ENCODE measurements around the gene CDKAL1. TPM values are rescaled to one million over a fixed set of nuclear protein-coding genes. Genes with fewer than 3 reads are reported as not detected.

CDKAL1 gene
- total and polyA plus RNA-seq, 9 of the 15 experiments (the other 6 are each of a cell fraction or from before 2014, with no cell fraction given), result 11.2 to 36.3 (median 20.1) TPM

GRCh38 chr6:20692023-20692422 is 157.8 kb downstream of the CDKAL1 start:
- Histone ChIP-seq H3K9ac (ENCODE audit: insufficient read depth in 1 of 2, low read depth in 2 of 2, low read length in 2 of 2) (no peak overlapping the region), H3K27me3 (ENCODE audit: control insufficient read depth in 2 of 2, insufficient read depth in 2 of 2, low read length in 2 of 2) (no peaks in the 10 kb centered on the region), H3K9me1 (ENCODE audit: control insufficient read depth, insufficient read depth, low read length) (no peaks in the 10 kb centered on the region), H4K20me1 (replicated peaks; ENCODE audit: control insufficient read depth, insufficient read depth, low read length) (0 out of 2 replicates have a peak, but pooled peaks cover 8% of the 10 kb centered on the region), H3K36me3 (ENCODE audit: control insufficient read depth, insufficient read depth, low read length) (no peaks in the 10 kb centered on the region), H3K27ac (ENCODE audit: extremely low read depth, low read depth, low read length) (no peak overlapping the region), H3K9me3 (replicated peaks; ENCODE audit: control insufficient read depth, insufficient read depth, low read depth, low read length) (no peaks in the 10 kb centered on the region), H3K79me2 (ENCODE audit: control insufficient read depth, insufficient read depth, low read length) (peaks cover 14% of the 10 kb centered on the region), H3K4me2 (ENCODE audit: insufficient read depth, low read length) (no peak overlapping the region), H3K4me3 (no peak overlapping the region), H2AFZ (ENCODE audit: low read depth, low read length) (no peak overlapping the region), H3K4me1 (replicated peaks in 1 of 2; ENCODE audit: control insufficient read depth in 2 of 2, insufficient read depth in 2 of 2, low read length in 2 of 2) (peaks cover 5 to 9% of the 10 kb centered on the region in 2 experiments; a peak in 3 of 5 replicates)
- DNase-seq (ENCODE audit: extremely low read depth in 1 of 4, low spot score in 3 of 4) (no peak), ATAC-seq (no peak), FAIRE-seq (no peak)
- ChIA-PET POLR2A (interaction anchor here (0.8 kb wide), 1 partner anchor 63 kb away, joined by 3 read pairs; no protein-coding TSS in a partner anchor), CTCF (ENCODE audit: low intra/inter-chr PET ratio) (no interaction called here)
- BruUV-seq (replicated peaks), result no TSS peak
- TF ChIP-seq PRDM10 (IDR thresholded peaks at IDR 0.05; ENCODE audit: partially characterized antibody), result no peak
- TF ChIP-seq CREB3L1 (IDR thresholded peaks at IDR 0.05; ENCODE audit: borderline replicate concordance, low read depth), result no peak
- TF ChIP-seq TCFL5 (CRISPR knock-in tag; conservative IDR thresholded peaks at IDR 0.05), result no peak
- no peak for TF ChIP-seq DMBX1 (CRISPR knock-in tag; IDR thresholded peaks at IDR 0.05; ENCODE audit: borderline replicate concordance)
- no peak for TF ChIP-seq SFPQ (IDR thresholded peaks at IDR 0.05; ENCODE audit: low read depth, low read length)
- TF ChIP-seq ZNF23 (CRISPR knock-in tag; IDR thresholded peaks at IDR 0.05), result no peak
- no peak for TF ChIP-seq TEAD2 (tag; IDR thresholded peaks at IDR 0.05)
- no peak for TF ChIP-seq TGIF2 (CRISPR knock-in tag; IDR thresholded peaks at IDR 0.05)
- no peak for TF ChIP-seq THRB (CRISPR knock-in tag; conservative IDR thresholded peaks at IDR 0.05)
- no peak for TF ChIP-seq FOXK1 (CRISPR knock-in tag; IDR thresholded peaks at IDR 0.05; ENCODE audit: borderline replicate concordance)
- TF ChIP-seq SAFB (IDR thresholded peaks at IDR 0.05; ENCODE audit: borderline replicate concordance, low read depth, low read length), result no peak
- TF ChIP-seq ZKSCAN1 (IDR thresholded peaks at IDR 0.05; ENCODE audit: low read depth, low read length), result no peak
- no peak for TF ChIP-seq L3MBTL2 (IDR thresholded peaks at IDR 0.05)
- in situ Hi-C loops (cut with MboI) (no loop called here), intact Hi-C loops (cut with micrococcal nuclease) (no loop called here)

Measured in K562 (cell line).